Mucosa of descending colon (tissue), 3 donors: ENCODE data around the gene RIN3. TPM values are rescaled to one million over a fixed set of nuclear protein-coding genes. Genes with fewer than 3 reads are reported as not detected.

ENCODE experiments used
- ATAC-seq: fragments of 200-7000 bp; cut with Tn5 transposase; one replicate; pipeline ENCODE4 v1.9.1; 2020; ENCODE audit warnings: mild to moderate bottlenecking, moderate library complexity
- DNase-seq, 3 donors: peaks; one replicate each; pipeline ENCODE4 v3.0.0-alpha.2; 2020
- H3K36me3 ChIP-seq: fragments of 200-600 bp; one replicate; pipeline ENCODE4 v1.8.0; 2021; ENCODE audit warnings: low read depth, mild to moderate bottlenecking
- H3K4me1 ChIP-seq: fragments of 200-600 bp; one replicate; pipeline ENCODE4 v1.8.0; 2021; ENCODE audit warnings: low read depth, mild to moderate bottlenecking
- H3K4me3 ChIP-seq: fragments of 200-600 bp; one replicate; pipeline ENCODE4 v1.8.0; 2021; ENCODE audit warnings: mild to moderate bottlenecking
- H3K9me3 ChIP-seq: fragments of 200-600 bp; one replicate; pipeline ENCODE4 v1.8.0; 2021; ENCODE audit warnings: mild to moderate bottlenecking
- CTCF ChIP-seq: fragments of 200-600 bp; IDR thresholded peaks from one replicate; pipeline ENCODE4 v1.8.0; 2022; ENCODE audit warnings: antibody characterized with exemption, mild to moderate bottlenecking
- intact Hi-C, 2 donors: fragments of 100-400 bp; cut with DNase I in 1 of 2; cut with micrococcal nuclease in 1 of 2; formaldehyde crosslinking; loops; one replicate each; pipeline versions ENCODE4 v1.11.0 to v1.11.1; 2022; cut with DNase I, micrococcal nuclease
- total RNA-seq, 3 donors: library from RNA; stranded (reverse); fragmentation: NEBNext Ultra II Directional in 2 of 3; extraction: Animal tissue kit (Norgen Biotek cat#: 25700) in 2 of 3; gene quantifications; one replicate each; pipeline versions ENCODE4 v1.2.1 to v1.2.4, GENCODE V29; 2021 to 2023
- donor health status: DM: no; HTN: no; CAD: no; lungs with moderate emphysema.
- donor health status: DM: no; HTN: no; CAD: no.
- donor health status: DM: no; HTN: yes; CAD: no.

The RIN3 gene
- total RNA-seq, 3 donors from 2014 or later = 26.2 to 51.0 (median 32.9) TPM

GRCh38 chr14:92568621-92569479 is 55.3 kb downstream of the RIN3 start:
- TF ChIP-seq CTCF = no peak
- intact Hi-C loops = no loop called here
- Histone ChIP-seq H3K4me1 (peaks cover 34% of the 10 kb centered on the region), H3K9me3 (peaks cover 5% of the 10 kb centered on the region), H3K36me3 (no peaks in the 10 kb centered on the region), H3K4me3 (no peak overlapping the region)
- DNase-seq (no peak), ATAC-seq (peak; percentile 27)

- no peak for TF ChIP-seq CTCF
- Histone ChIP-seq H3K4me1 (peaks cover 42% of the 10 kb centered on the region), H3K36me3 (no peaks in the 10 kb centered on the region), H3K9me3 (peaks cover 5% of the 10 kb centered on the region), H3K4me3 (no peak overlapping the region)
- intact Hi-C loops = no loop called here
- ATAC-seq (peak; percentile 80), DNase-seq (peak in 2 of 3 donors; percentile 73 to 78)
Observed at GRCh38 chr14:92570674-92571262, 57.2 kb downstream of the RIN3 start.

GRCh38 chr14:92572050-92572449 is 58.5 kb downstream of the RIN3 start:
- no peak for ATAC-seq
- Histone ChIP-seq H3K4me3 (no peak overlapping the region), H3K36me3 (no peaks in the 10 kb centered on the region), H3K4me1 (peaks cover 42% of the 10 kb centered on the region), H3K9me3 (peaks cover 3% of the 10 kb centered on the region)
- intact Hi-C loops = no loop called here
- no peak for DNase-seq
- no peak for TF ChIP-seq CTCF

- intact Hi-C loops = no loop called here
- peak; percentile 73 for ATAC-seq
Observed at GRCh38 chr14:92573761-92574498, 60.3 kb downstream of the RIN3 start.

More at GRCh38 chr14:92573761-92574498, 60.3 kb downstream of the RIN3 start:
- DNase-seq = peak in 1 of 3 donors; percentile 47
- Histone ChIP-seq H3K4me3 (no peak overlapping the region), H3K9me3 (no peaks in the 10 kb centered on the region), H3K36me3 (no peaks in the 10 kb centered on the region), H3K4me1 (peaks cover 38% of the 10 kb centered on the region)
- TF ChIP-seq CTCF = no peak
